ENCODE data around the gene PEAK1.
"Not testable (repeated sequence)": the region's sequence is repeated elsewhere in the genome, so short reads cannot be mapped to it uniquely, and the experiment has no call there.

PEAK1 gene

DNA sequence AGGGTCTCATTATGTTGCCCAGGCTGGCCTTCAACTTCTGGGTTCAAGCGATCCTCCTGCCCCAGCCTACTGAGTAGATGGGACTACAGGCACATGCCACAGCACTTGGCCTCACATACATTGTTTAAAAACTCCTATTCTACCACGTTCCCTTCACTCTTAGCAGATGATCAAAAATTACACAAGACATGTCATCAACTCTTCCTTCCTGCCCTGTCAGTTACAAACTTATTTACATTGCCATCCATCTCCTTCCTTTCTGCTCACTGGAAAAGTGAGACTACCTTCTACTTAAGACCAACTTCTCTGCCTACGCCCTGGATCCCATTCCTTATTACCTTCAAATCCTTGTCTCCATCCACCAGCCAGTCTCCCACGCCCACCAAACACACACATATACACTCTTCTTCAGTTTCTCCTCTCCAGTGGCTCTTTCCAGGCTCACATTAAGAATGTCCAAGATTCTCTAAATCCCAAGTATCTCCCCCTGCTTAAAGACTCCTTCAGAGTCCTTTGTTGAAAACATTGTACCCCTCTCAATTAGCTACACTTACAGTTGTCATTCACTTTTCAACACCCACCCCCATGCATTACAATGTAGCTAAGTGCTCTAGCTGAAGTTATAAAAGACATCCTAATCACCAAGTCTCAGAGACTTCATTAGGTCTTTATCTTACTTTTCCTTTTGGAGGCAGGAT is 4.3 kb downstream of the PEAK1 start:
- no peak for TF ChIP-seq CTCF (IDR thresholded peaks at IDR 0.05; ENCODE audit: low read depth, low read length)
- no peak for DNase-seq (ENCODE audit: extremely low read depth, low read depth)

DNA sequence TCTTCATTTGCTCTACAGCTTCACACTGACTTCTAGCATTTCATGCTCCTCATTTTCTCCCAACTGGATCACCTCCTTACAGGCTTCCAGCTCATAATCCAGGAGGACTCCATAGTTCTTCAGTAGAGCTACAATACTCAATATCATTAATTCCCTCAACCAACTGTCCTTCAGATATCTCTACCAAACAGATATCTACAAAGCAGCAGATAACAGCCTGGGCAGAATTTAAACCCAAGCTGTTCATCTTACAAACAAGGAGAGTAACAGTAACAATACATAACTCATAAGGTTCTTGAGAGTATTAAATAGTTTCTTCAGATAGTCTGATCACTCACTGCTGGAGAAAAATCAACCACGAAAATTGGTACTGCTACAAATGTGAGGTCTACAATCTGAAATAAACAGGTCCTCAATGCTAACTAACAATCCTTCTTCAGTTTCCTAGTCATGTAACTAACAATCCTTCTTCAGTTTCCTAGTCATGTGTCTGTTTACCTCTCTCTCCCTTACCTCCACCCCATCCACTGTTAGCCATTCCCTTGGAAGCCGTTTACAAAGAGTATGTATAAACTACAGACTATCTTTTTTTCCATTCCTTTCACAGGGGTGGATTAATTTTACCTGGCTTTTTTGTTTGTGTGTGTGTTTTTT is 5.0 kb downstream of the PEAK1 start:
- no peak for DNase-seq (ENCODE audit: extremely low read depth, low read depth)

DNA sequence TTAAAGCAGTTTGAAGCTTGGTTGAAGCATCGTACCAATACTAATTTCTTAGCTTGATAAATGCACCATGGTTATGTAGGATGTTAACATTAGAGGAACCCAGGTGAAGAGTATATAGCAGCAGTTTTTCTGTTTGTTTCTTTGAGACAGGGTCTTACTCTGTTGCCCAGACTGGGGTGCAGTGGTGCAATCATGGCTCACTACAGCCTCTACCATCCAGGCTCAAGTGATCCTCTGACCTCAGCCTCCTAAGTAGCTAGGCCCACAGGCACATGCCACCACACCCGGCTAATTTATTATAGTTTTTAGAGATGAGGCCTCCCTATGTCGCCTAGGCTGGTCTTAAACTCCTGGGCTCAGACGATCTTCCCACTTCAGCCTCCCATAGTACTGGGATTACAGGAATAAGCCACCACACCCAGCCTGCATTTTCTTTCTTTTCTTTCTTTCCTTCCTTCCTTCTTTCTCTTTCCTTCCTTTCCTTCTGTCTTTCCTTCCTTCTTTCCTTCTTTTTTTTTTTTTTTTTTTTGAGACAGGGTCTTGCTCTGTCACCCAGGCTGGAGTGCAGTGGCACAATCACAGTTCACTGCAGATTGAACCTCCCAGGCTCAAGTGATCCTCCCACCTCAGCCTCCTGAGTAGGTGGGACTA is 6.1 kb downstream of the PEAK1 start:
- no peak for DNase-seq (ENCODE audit: extremely low read depth, low read depth)
- no peak for TF ChIP-seq CTCF (IDR thresholded peaks at IDR 0.05; ENCODE audit: low read depth, low read length)

More for the DNA sequence above, 5.0 kb downstream of the PEAK1 start:
- no peak for TF ChIP-seq CTCF (IDR thresholded peaks at IDR 0.05; ENCODE audit: low read depth, low read length)

DNA sequence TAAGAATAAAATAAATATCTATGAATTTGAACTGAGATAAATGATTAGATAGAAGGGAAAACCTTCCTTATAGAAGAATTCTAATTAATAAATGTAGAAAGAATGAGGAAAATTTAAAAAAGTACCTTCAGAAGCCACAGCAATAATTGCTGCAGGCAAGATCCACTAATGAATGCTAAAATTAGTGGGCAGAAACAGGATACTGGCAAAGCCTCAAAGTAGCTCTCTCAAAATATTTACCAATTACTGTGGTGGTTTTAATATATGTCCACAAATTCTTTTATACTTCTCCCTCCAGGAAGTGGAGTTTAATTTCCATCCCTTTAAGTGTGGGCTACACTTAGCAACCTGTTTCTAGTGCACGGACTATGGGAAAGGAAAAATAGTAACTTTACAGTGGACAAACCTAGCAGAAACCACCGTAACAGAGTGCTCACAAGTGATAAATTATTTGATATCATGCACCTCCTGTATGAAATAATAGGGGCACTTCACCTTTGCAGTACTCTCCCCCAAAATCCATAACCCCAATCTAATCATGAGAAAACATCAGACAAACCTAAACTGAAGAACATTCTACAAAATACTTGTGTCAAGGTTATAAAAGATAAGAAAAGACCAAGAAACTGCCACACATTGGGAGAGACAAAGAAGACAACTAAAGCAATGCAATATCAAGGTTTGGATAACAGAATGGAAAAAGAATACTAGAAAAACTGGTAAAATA is 6.8 kb downstream of the PEAK1 start:
- DNase-seq (ENCODE audit: extremely low read depth, low read depth), result no peak
- TF ChIP-seq CTCF (IDR thresholded peaks at IDR 0.05; ENCODE audit: low read depth, low read length), result no peak

DNA sequence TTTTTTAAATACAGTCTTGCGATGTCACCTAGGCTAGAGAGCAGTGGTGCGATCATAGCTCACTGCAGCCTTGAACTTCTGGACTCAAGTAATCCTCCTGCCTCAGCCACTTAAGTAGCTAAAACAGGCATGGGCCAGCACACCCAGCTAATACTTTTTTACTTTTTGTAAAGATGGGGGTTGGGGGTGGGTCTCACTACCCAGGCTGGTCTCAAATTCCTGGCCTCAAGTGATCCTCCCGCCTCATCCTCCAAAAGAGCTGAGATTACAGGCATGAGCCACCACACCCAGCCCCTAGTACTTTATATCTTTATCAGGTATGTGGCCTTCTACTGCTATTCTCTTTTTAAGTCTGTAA is 8.3 kb downstream of the PEAK1 start:
- DNase-seq (ENCODE audit: extremely low read depth, low read depth), result no peak
- no peak for TF ChIP-seq CTCF (IDR thresholded peaks at IDR 0.05; ENCODE audit: low read depth, low read length)

GRCh38 chr15:77410701-77411618 is 8.9 kb downstream of the PEAK1 start:
- no peak for TF ChIP-seq CTCF (IDR thresholded peaks at IDR 0.05; ENCODE audit: low read depth, low read length)
- DNase-seq (ENCODE audit: extremely low read depth, low read depth), result no peak

- not testable (repeated sequence) for DNase-seq (ENCODE audit: extremely low read depth, low read depth)
Observed at GRCh38 chr15:77410157-77410500, 9.8 kb downstream of the PEAK1 start.
